Suppressor macrophage treated with lipopolysaccharide for 1 hour (primary cell): Measurements from ENCODE around the gene TUBB2A.
A peak's percentile ranks its signal among the peaks of the same experiment; 100 is the strongest.
"Not testable (repeated sequence)": the region's sequence is repeated elsewhere in the genome, so short reads cannot be mapped to it uniquely, and the experiment has no call there.

Experiments used
- DNase-seq, 3 donors: peaks; one replicate each; pipeline ENCODE4 v3.0.0-alpha.2; 2020 to 2022

TUBB2A gene

DNA sequence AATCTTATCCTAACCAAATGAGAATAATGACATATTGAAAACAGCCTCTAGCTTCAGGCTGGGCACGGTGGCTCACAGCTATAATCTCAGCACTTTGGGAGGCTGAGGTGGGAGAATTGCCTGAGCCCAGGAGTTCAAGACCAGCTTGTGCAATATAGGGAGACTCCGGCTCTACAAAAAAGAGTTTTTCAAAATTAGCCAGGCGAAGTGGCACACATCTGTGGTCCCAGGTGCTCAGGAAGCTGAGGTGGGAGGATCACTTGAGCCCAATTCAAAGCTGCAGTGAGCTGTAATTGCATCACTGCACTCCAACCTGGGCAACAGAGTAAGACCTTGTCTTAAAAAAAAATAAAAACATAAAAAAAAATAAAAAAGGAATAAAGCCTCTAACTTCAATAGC, 4.7 kb downstream of the TUBB2A start:
- DNase-seq = no peak

DNA sequence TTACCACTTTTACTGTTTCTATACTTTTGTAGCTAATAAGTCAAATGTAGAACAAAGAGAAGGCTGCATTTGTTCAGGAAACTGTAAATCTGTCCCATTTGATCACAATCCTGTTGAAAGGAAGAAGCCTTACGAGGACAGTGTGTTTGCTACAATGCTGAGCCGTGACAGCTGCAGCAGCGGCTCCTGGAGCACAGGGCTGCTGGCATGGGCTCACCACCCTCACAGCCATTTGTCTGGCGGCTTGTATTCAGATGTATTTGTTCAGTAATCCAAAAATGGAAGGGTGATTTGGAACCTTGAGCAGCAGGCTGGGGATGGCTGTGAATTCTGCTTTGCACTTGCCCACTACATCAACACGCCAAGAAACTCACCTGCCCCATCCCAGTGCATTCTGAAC, 5.7 kb downstream of the TUBB2A start:
- DNase-seq = no peak

DNA sequence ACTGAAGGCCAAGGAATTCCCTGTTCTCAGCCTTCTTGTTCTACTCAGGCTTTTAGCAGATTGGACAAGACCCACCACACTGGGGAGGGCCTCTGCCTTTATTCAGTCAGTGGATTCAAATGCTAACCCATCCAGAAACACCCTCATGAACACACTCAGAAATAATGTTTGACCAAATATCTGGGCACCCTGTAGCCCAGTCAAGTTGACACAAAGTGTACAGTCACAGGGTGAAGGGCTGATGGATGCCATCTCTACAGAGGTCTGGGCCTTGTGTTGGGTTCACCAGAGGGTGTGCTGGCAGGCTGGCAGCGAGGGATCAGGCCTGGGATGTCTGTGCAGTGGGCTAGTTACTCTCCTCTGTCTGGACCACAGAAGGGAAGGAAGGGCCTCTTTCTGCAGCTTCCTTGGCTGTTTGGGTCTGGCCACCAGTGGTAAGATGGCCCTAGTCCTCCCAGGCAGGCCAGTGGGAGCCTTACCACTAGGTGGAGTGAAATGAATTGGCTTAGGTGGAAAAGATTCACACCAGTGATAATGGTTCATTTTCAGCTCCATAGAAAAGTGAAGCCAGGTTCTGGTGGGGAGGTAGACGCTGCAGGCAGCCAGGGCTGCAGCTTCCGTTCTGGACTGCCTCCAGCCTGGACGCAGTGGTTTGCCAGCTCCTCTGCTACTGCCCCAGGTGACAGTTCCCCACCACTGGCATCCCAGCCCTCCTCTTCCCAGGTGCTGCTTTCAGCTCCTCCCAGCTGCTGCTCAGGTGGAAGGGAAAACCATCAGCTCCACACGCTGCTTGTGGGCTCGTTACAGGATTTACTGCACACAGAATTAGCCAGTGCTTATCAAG, 9.2 kb downstream of the TUBB2A start:
- no peak for DNase-seq

DNA sequence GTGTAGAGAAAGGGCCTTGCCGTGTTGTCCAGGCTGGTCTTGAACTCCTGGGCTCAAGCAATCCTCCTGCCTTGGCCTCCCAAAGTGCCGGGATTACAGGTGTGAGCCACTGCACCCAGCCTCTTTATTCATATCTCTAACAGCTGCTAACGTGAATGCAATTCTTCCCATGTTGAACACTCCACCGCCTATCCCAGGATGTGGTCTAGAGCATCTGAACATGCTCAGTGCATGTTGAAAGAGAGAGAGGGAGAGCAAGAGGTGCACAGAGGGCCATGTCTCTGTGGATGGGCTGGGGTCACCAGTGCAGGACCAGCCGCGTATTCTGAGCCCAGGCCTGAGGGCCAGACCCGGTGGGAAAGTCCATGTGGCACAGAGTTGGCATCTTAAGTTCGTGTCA, 12.8 kb downstream of the TUBB2A start:
- no peak for DNase-seq

- DNase-seq = no peak
Observed at GRCh38 chr6:3143158-3143557, 14.2 kb downstream of the TUBB2A start.

DNA sequence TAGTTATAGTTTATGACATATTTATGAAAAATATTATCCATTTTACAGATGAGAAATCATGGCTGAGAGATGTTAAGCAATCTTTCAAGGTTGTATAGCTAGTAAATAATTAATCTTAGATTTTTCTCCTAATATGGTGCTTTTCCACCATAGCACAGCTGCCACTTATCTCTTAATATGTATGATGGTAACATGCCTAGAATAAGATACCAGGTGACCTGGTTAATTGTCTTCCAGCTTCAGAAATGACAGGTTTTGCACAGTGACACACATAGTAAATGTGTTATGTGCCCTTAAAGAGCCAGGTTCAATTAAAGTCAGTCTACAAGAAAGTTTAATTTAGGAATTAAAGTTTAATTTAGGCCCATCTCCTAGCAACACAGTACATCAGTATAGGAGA, 14.8 kb downstream of the TUBB2A start:
- no peak for DNase-seq

- DNase-seq = no peak
Observed at GRCh38 chr6:3140201-3140600, 17.1 kb downstream of the TUBB2A start.

GRCh38 chr6:3139090-3139903, 18.0 kb downstream of the TUBB2A start:
- peak; percentile 88 to 93 (median 92) for DNase-seq

GRCh38 chr6:3138341-3138740, 19.0 kb downstream of the TUBB2A start:
- peak; percentile 38 to 77 (median 74) for DNase-seq

DNA sequence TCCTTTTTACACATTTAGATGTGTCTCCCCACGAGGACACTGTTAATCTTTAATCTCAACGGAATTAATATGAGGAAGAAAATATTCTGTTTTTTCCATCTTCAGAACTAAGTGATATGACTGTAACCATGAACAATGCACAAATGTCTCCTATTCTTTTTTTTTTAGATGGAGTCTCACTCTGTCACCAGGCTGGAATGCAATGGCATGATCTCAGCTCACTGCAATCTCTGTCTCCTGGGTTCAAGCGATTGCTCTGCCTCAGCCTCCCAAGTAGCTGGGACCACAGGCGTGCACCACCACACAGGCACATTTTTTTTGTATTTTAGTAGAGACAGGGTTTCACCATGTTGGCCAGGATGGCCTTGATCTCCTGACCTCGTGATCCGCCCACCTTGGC, 19.5 kb downstream of the TUBB2A start:
- DNase-seq = not testable (repeated sequence)

DNA sequence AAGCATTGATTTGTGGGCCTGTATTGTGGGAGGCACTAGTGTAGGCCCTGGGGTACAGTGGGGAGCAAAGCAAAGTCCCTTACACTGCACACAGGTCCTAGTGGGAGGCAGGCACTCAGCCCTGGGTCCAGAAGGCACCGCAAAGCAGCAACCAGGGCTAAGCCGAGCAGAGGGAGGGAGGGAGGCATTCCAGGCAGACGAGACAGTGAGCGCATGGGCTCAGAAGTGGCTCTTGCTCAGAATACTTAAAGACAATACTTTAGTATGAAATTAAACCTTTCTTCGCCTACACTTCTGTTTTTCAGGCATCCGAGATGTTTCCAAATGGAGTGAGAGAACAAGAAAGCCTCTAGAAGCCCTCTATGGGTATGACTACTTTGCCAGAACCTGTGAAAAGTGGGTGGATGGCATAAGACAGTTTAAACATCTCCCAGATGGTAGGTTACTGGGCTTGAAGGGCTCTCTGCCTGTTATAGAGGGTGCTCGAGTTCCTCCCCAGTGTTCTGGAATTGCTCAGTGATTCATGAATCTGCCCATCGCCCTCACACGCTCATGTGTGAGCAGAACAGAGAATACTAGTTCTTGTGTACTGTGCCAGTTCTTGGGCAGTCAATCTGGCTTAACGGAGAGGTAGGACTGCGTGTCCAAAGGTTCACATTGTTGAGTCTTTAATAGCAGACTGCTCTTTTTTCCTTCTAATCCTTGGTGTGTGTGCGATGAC, 20.1 kb downstream of the TUBB2A start:
- DNase-seq = no peak

GRCh38 chr6:3136292-3137011, 20.9 kb downstream of the TUBB2A start:
- DNase-seq = no peak

GRCh38 chr6:3135668-3136291, 21.6 kb downstream of the TUBB2A start:
- DNase-seq = no peak

- DNase-seq = no peak
Observed at GRCh38 chr6:3133515-3133914, 23.8 kb downstream of the TUBB2A start.

- no peak for DNase-seq
Observed at GRCh38 chr6:3131695-3132094, 25.6 kb downstream of the TUBB2A start.

- no peak for DNase-seq
Observed at GRCh38 chr6:3128356-3129108, 28.8 kb downstream of the TUBB2A start.

- no peak for DNase-seq
Observed at GRCh38 chr6:3125815-3126214, 31.5 kb downstream of the TUBB2A start.

DNA sequence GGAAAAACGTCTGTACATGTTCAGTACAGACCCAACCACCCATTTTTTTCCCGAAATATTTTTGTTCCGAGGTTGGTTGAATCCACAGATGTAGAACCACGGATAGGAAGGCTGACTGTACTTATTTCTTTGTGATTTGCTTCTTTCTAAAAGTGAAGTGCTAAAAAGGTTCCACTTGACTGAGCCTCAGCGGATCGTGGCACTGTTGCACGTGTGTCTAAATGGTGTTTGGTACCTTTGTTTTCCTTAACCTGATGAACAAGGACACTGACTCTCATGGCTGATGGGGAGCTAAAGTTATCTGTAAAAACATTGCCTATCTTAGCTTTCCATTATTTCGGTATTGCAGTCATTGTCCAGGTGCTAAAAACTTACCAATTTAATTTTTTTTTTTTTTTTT, 32.7 kb downstream of the TUBB2A start:
- DNase-seq = no peak

DNA sequence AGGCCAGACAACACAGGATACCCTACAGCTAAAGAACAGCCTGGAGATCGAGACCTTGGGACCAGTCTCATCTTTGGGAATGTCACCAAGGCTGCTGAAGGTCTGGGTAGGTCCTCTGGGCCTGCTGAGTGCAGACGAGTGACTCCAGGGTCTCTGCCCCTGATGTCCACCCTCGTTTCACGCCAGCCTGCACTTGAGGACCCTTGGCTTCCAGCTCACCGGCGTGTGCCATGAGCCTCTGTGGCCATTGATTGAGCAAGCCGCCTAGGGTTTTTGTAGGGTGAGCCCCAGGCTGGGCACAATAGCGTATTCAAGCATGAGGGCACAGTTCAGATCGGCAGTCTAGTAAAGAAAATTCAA, 34.5 kb downstream of the TUBB2A start:
- DNase-seq = no peak

GRCh38 chr6:3120765-3121089, 36.6 kb downstream of the TUBB2A start:
- DNase-seq = no peak

DNA sequence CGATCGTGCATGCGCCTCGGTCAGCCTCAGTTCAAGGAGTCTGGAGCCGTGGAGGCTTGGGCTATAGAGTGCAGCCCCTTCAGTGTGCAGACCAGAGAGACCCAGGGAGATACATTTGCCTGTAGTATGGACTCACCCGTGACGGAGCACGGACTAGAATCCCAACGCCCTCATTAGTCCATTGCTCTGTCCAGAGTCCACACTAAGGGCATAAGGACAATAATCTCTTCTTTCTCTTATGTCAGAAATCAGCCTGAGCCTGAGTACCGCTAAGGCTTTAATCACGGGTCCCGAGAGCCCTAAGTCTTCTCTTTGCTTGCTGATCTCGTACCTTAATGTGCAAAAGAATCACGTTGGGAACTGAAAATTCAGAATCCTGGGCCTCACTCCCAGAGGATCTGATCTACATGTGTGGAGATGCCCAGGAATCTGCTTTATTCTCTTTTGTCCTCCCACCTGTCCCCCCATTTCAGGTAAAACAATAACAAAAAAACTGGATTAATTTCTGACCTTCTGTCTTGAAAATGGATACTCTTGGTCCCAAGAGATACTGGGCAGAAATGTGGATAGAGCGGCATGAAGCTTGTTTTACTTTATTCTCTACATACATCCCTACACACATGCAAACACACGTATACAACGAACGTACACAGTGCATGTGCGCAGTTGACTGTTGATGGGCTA, 38.2 kb downstream of the TUBB2A start:
- no peak for DNase-seq
